ENCODE results near the gene HS3ST5. TPM values are rescaled to one million over a fixed set of nuclear protein-coding genes. Genes with fewer than 3 reads are reported as not detected.
A peak's percentile ranks its signal among the peaks of the same experiment; 100 is the strongest.

Gene HS3ST5
- total and polyA plus RNA-seq, 2 donors from 2014 or later, result 0.09 TPM; not detected in 1

GRCh38 chr6:114339706-114340105 lies 3.1 kb downstream of the HS3ST5 start:
- FAIRE-seq (no peak), DNase-seq (peak in 1 of 5 donors; percentile 13)
- no peaks in the 10 kb centered on the region for H3K27me3 ChIP-seq (ENCODE audit: control insufficient read depth, insufficient read depth, low read length)
- H3K9me3 ChIP-seq (ENCODE audit: control insufficient read depth in 2 of 3, insufficient read depth in 1 of 3, low read length in 3 of 3), result no peaks in the 10 kb centered on the region
- H3K4me1 ChIP-seq (ENCODE audit: control insufficient read depth in 2 of 3, insufficient read depth in 2 of 3, low read depth in 1 of 3, low read length in 3 of 3), result peaks cover 0 to 2% (median 0%) of the 10 kb centered on the region in 3 donors
- H3K27ac ChIP-seq (ENCODE audit: low read depth in 2 of 2, low read length in 2 of 2), result no peak overlapping the region
- TF ChIP-seq, protein P1, sequence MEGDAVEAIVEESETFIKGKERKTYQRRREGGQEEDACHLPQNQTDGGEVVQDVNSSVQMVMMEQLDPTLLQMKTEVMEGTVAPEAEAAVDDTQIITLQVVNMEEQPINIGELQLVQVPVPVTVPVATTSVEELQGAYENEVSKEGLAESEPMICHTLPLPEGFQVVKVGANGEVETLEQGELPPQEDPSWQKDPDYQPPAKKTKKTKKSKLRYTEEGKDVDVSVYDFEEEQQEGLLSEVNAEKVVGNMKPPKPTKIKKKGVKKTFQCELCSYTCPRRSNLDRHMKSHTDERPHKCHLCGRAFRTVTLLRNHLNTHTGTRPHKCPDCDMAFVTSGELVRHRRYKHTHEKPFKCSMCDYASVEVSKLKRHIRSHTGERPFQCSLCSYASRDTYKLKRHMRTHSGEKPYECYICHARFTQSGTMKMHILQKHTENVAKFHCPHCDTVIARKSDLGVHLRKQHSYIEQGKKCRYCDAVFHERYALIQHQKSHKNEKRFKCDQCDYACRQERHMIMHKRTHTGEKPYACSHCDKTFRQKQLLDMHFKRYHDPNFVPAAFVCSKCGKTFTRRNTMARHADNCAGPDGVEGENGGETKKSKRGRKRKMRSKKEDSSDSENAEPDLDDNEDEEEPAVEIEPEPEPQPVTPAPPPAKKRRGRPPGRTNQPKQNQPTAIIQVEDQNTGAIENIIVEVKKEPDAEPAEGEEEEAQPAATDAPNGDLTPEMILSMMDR (IDR thresholded peaks at IDR 0.05; ENCODE audit: borderline replicate concordance, extremely low read depth, insufficient read depth), result no peak
- H3K4me3 ChIP-seq (ENCODE audit: low read length in 3 of 3), result no peak overlapping the region
- no peak overlapping the region for H3K9ac ChIP-seq (ENCODE audit: low read length in 3 of 3)
- no peaks in the 10 kb centered on the region for H3K36me3 ChIP-seq (ENCODE audit: control insufficient read depth in 2 of 3, insufficient read depth in 3 of 3, low read length in 3 of 3)
- intact Hi-C loops (cut with DNase I), result no loop called here

- H3K36me3 ChIP-seq (ENCODE audit: control insufficient read depth in 2 of 3, insufficient read depth in 3 of 3, low read length in 3 of 3), result no peaks in the 10 kb centered on the region
- H3K27ac ChIP-seq (ENCODE audit: low read depth in 2 of 2, low read length in 2 of 2), result no peak overlapping the region
- H3K27me3 ChIP-seq (ENCODE audit: control insufficient read depth, insufficient read depth, low read length), result no peaks in the 10 kb centered on the region
- no peak overlapping the region for H3K9ac ChIP-seq (ENCODE audit: low read length in 3 of 3)
- no peak overlapping the region for H3K4me3 ChIP-seq (ENCODE audit: low read length in 3 of 3)
- intact Hi-C loops (cut with DNase I), result no loop called here
- TF ChIP-seq, protein P1 (IDR thresholded peaks at IDR 0.05; ENCODE audit: borderline replicate concordance, extremely low read depth, insufficient read depth), result no peak
- no peak for FAIRE-seq
- no peaks in the 10 kb centered on the region for H3K4me1 ChIP-seq (ENCODE audit: control insufficient read depth in 2 of 3, insufficient read depth in 2 of 3, low read depth in 1 of 3, low read length in 3 of 3)
- no peak for DNase-seq
- H3K9me3 ChIP-seq (ENCODE audit: control insufficient read depth in 2 of 3, insufficient read depth in 1 of 3, low read length in 3 of 3), result no peaks in the 10 kb centered on the region
Measured at GRCh38 chr6:114334237-114334636, 8.6 kb downstream of the HS3ST5 start.

- Histone ChIP-seq H3K27me3 (ENCODE audit: control insufficient read depth, insufficient read depth, low read length) (no peaks in the 10 kb centered on the region), H3K4me1 (ENCODE audit: control insufficient read depth in 2 of 3, insufficient read depth in 2 of 3, low read depth in 1 of 3, low read length in 3 of 3) (no peaks in the 10 kb centered on the region), H3K4me3 (ENCODE audit: low read length in 3 of 3) (no peak overlapping the region), H3K36me3 (ENCODE audit: control insufficient read depth in 2 of 3, insufficient read depth in 3 of 3, low read length in 3 of 3) (no peaks in the 10 kb centered on the region), H3K27ac (ENCODE audit: low read depth in 2 of 2, low read length in 2 of 2) (no peak overlapping the region), H3K9ac (ENCODE audit: low read length in 3 of 3) (no peak overlapping the region), H3K9me3 (ENCODE audit: control insufficient read depth in 2 of 3, insufficient read depth in 1 of 3, low read length in 3 of 3) (no peaks in the 10 kb centered on the region)
- TF ChIP-seq, protein P1 (IDR thresholded peaks at IDR 0.05; ENCODE audit: borderline replicate concordance, extremely low read depth, insufficient read depth), result no peak
- FAIRE-seq, result no peak
- no peak for DNase-seq
- intact Hi-C loops (cut with DNase I), result no loop called here
Measured at GRCh38 chr6:114327074-114327473, 15.7 kb downstream of the HS3ST5 start.

DNA sequence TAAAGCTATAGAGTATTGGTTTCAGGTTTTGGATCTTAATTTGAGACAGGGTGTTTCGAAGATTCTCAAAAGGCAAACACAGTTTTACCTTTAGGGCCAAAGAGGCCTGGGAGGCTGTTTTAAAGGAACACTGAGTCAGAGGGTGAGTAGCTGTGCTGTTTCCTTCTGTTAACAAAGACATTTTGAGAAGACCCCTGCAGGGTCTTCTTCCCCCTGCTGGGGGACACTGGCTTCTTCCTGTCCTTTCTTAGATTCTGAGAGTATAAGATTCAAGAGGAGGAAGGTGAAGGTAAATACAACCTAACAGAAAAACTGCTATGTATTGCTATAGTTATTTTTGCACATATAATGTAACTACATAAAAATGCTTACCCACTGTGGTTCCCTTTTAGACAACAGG lies 19.0 kb downstream of the HS3ST5 start:
- H3K27ac ChIP-seq (ENCODE audit: low read depth in 2 of 2, low read length in 2 of 2), result no peak overlapping the region
- DNase-seq (no peak), FAIRE-seq (no peak)
- no peak overlapping the region for H3K4me3 ChIP-seq (ENCODE audit: low read length in 3 of 3)
- H3K9ac ChIP-seq (ENCODE audit: low read length in 3 of 3), result no peak overlapping the region
- H3K36me3 ChIP-seq (ENCODE audit: control insufficient read depth in 2 of 3, insufficient read depth in 3 of 3, low read length in 3 of 3), result no peaks in the 10 kb centered on the region
- H3K9me3 ChIP-seq (ENCODE audit: control insufficient read depth in 2 of 3, insufficient read depth in 1 of 3, low read length in 3 of 3), result no peaks in the 10 kb centered on the region
- intact Hi-C loops (cut with DNase I), result no loop called here
- no peaks in the 10 kb centered on the region for H3K4me1 ChIP-seq (ENCODE audit: control insufficient read depth in 2 of 3, insufficient read depth in 2 of 3, low read depth in 1 of 3, low read length in 3 of 3)
- H3K27me3 ChIP-seq (ENCODE audit: control insufficient read depth, insufficient read depth, low read length), result no peaks in the 10 kb centered on the region
- TF ChIP-seq, protein P1 (IDR thresholded peaks at IDR 0.05; ENCODE audit: borderline replicate concordance, extremely low read depth, insufficient read depth), result no peak
